Neuronal stem cell (in vitro differentiated cells): ENCODE measurements around the gene CLEC18A.

Experiments
- DNase-seq: peaks from one replicate; pipeline ENCODE4 v3.0.0-alpha.2; 2013; ENCODE audit warnings: low spot score
- H2AFZ ChIP-seq: one replicate; pipeline ENCODE4 v1.6.1; 2013; ENCODE audit warnings: mild to moderate bottlenecking, low read length, inconsistent platforms
- H2AK5ac ChIP-seq: 2 replicates; pipeline ENCODE4 v1.6.1; 2013; ENCODE audit warnings: low read depth, mild to moderate bottlenecking, inconsistent platforms, low read length, moderate library complexity, mixed read lengths
- H2BK120ac ChIP-seq: 2 replicates; pipeline ENCODE4 v1.6.1; 2013; ENCODE audit warnings: low read depth, mild to moderate bottlenecking, inconsistent platforms, low read length, moderate library complexity, mixed read lengths
- H2BK12ac ChIP-seq: one replicate; pipeline ENCODE4 v1.6.1; 2013; ENCODE audit warnings: low read length, inconsistent platforms
- H2BK15ac ChIP-seq: 2 replicates; pipeline ENCODE4 v1.6.1; 2013; ENCODE audit warnings: mild to moderate bottlenecking, low read length, inconsistent platforms, mixed read lengths
- H2BK5ac ChIP-seq: one replicate; pipeline ENCODE4 v1.6.1; 2013; ENCODE audit warnings: inconsistent platforms, mild to moderate bottlenecking, low read length, moderate library complexity
- H3K14ac ChIP-seq: one replicate; pipeline ENCODE4 v1.6.1; 2013; ENCODE audit warnings: low read length, inconsistent platforms
- H3K18ac ChIP-seq: 2 replicates; pipeline ENCODE4 v1.6.1; 2013; ENCODE audit warnings: low read length, inconsistent platforms
- H3K23ac ChIP-seq: 2 replicates; pipeline ENCODE4 v1.6.1; 2013; ENCODE audit warnings: low read depth, mild to moderate bottlenecking, mixed read lengths, low read length, inconsistent platforms; ENCODE audit not compliant: poor library complexity
- H3K27ac ChIP-seq: replicated peaks from 3 replicates; pipeline ENCODE4 v1.5.1; 2013; ENCODE audit warnings: low read length, inconsistent platforms
- H3K27me3 ChIP-seq, 3 experiments: 2 replicates each; pipeline ENCODE4 v1.6.1; 2013; ENCODE audit warnings: low read length in 3 of 3, mild to moderate bottlenecking in 2 of 3, inconsistent platforms in 1 of 3, low read depth in 1 of 3, mixed read lengths in 1 of 3, moderate library complexity in 1 of 3; ENCODE audit not compliant: control insufficient read depth in 3 of 3, insufficient read depth in 3 of 3
- H3K36me3 ChIP-seq, 2 donors: replicated peaks in 1 of 2; 2 replicates each; pipeline ENCODE4 v1.6.1; 2013; ENCODE audit warnings: low read length in 2 of 2; ENCODE audit not compliant: control insufficient read depth in 2 of 2, insufficient read depth in 2 of 2
- H3K4ac ChIP-seq: 2 replicates; pipeline ENCODE4 v1.6.1; 2013; ENCODE audit warnings: inconsistent platforms, mild to moderate bottlenecking, low read length, moderate library complexity
- H3K4me1 ChIP-seq, 2 donors: 1 replicate in 1 of 2; 2 replicates in 1 of 2; pipeline ENCODE4 v1.6.1; 2013; ENCODE audit warnings: low read length in 2 of 2, low read depth in 1 of 2; ENCODE audit not compliant: control insufficient read depth in 2 of 2, insufficient read depth in 1 of 2
- H3K4me2 ChIP-seq: one replicate; pipeline ENCODE4 v1.6.1; 2013; ENCODE audit warnings: mild to moderate bottlenecking, low read length, inconsistent platforms; ENCODE audit not compliant: insufficient read depth, poor library complexity, severe bottlenecking
- H3K4me3 ChIP-seq, 2 donors: 2 replicates each; pipeline ENCODE4 v1.5.1; 2013; ENCODE audit warnings: low read length in 2 of 2, mild to moderate bottlenecking in 2 of 2, inconsistent platforms in 1 of 2, moderate library complexity in 1 of 2
- H3K79me1 ChIP-seq: one replicate; pipeline ENCODE4 v1.6.1; 2013; ENCODE audit warnings: low read depth, mild to moderate bottlenecking, inconsistent platforms, low read length, moderate library complexity
- H3K9ac ChIP-seq: one replicate; pipeline ENCODE4 v1.6.1; 2013; ENCODE audit warnings: mild to moderate bottlenecking, low read depth, low read length, inconsistent platforms; ENCODE audit not compliant: poor library complexity
- H3K9me3 ChIP-seq, 2 donors: replicated peaks in 1 of 2; 2 replicates each; pipeline versions ENCODE3 to v1.6.1; 2013; ENCODE audit warnings: low read length in 2 of 2, mild to moderate bottlenecking in 2 of 2, inconsistent platforms in 1 of 2, low read depth in 1 of 2, mixed read lengths in 1 of 2, moderate library complexity in 1 of 2; ENCODE audit not compliant: control insufficient read depth in 2 of 2, insufficient read depth in 1 of 2
- H4K8ac ChIP-seq: one replicate; pipeline ENCODE4 v1.6.1; 2013; ENCODE audit warnings: low read depth, mild to moderate bottlenecking, inconsistent platforms, low read length, moderate library complexity
- H4K91ac ChIP-seq: one replicate; pipeline ENCODE4 v1.6.1; 2013; ENCODE audit warnings: low read length, low read depth, mild to moderate bottlenecking, inconsistent platforms; ENCODE audit not compliant: poor library complexity
- WGBS, 2 donors: extraction: QIAGEN DNeasy Blood & Tissue Kit; methylation state at CpG; one replicate each; pipeline ENCODE4 v1.1.7; 2013; ENCODE audit warnings: missing lambda C conversion rate in 2 of 2, mixed read lengths in 1 of 2; ENCODE audit not compliant: insufficient read length in 2 of 2, insufficient replicate concordance in 1 of 2; ENCODE audit errors: extremely low coverage in 2 of 2; 5-methylcytosine and 5-hydroxymethylcytosine counted together

The CLEC18A gene

GRCh38 chr16:69929480-69929879, 21.7 kb upstream of the CLEC18A start:
- Histone ChIP-seq H2AFZ (no peak overlapping the region), H3K4me1 (peaks cover 4% of the 10 kb centered on the region in 2 donors), H2BK12ac (no peak overlapping the region), H3K79me1 (no peaks in the 10 kb centered on the region), H3K27ac (no peak overlapping the region), H3K36me3 (peaks cover 6 to 46% of the 10 kb centered on the region in 2 donors), H2AK5ac (no peak overlapping the region), H3K14ac (no peak overlapping the region), H3K4ac (no peak overlapping the region), H2BK15ac (peak overlapping the region; percentile 8), H3K27me3 (no peaks in the 10 kb centered on the region), H3K4me3 (no peak overlapping the region), H4K91ac (no peak overlapping the region), H3K23ac (no peak overlapping the region), H3K9ac (peak overlapping the region; percentile 78), H3K4me2 (no peak overlapping the region), H3K9me3 (no peaks in the 10 kb centered on the region), H4K8ac (no peak overlapping the region), H2BK120ac (no peak overlapping the region), H3K18ac (peak overlapping the region; percentile 18), H2BK5ac (no peak overlapping the region)
- no peak for DNase-seq
- WGBS, 2 donors: no CpG with 5 or more reads among the region's 9 CpGs

- Histone ChIP-seq H2AFZ (no peak overlapping the region), H3K4me1 (peaks cover 0 to 3% of the 10 kb centered on the region in 2 donors), H4K91ac (no peak overlapping the region), H3K4ac (no peak overlapping the region), H3K27ac (no peak overlapping the region), H2BK5ac (no peak overlapping the region), H3K36me3 (peaks cover 6 to 50% of the 10 kb centered on the region in 2 donors), H3K4me2 (no peak overlapping the region), H3K9ac (no peak overlapping the region), H2BK120ac (no peak overlapping the region), H2BK15ac (no peak overlapping the region), H3K27me3 (no peaks in the 10 kb centered on the region), H3K18ac (no peak overlapping the region), H3K4me3 (no peak overlapping the region), H3K9me3 (no peaks in the 10 kb centered on the region), H3K14ac (no peak overlapping the region), H2BK12ac (no peak overlapping the region), H3K23ac (no peak overlapping the region), H2AK5ac (no peak overlapping the region), H4K8ac (no peak overlapping the region), H3K79me1 (no peaks in the 10 kb centered on the region)
- peak; percentile 65 for DNase-seq
- no CpG with 5 or more reads among the region's 12 CpGs for WGBS, 2 donors
Measured at GRCh38 chr16:69930117-69930776, 20.9 kb upstream of the CLEC18A start.

GRCh38 chr16:69931631-69932030, 19.5 kb upstream of the CLEC18A start:
- H2BK5ac ChIP-seq: no peak overlapping the region
- no peak overlapping the region for H2BK120ac ChIP-seq
- H3K23ac ChIP-seq: no peak overlapping the region
- H2AK5ac ChIP-seq: no peak overlapping the region
- no CpG with 5 or more reads among the region's 13 CpGs for WGBS, 2 donors
- no peak overlapping the region for H3K27ac ChIP-seq
- no peak overlapping the region for H3K9ac ChIP-seq
- H2BK15ac ChIP-seq: no peak overlapping the region
- H4K91ac ChIP-seq: no peak overlapping the region
- no peaks in the 10 kb centered on the region for H3K9me3 ChIP-seq
- peaks cover 13 to 57% of the 10 kb centered on the region in 2 donors for H3K36me3 ChIP-seq
- no peaks in the 10 kb centered on the region for H3K27me3 ChIP-seq
- H2AFZ ChIP-seq: no peak overlapping the region
- no peak overlapping the region for H3K18ac ChIP-seq
- peaks cover 0 to 3% of the 10 kb centered on the region in 2 donors for H3K4me1 ChIP-seq
- no peak for DNase-seq
- no peaks in the 10 kb centered on the region for H3K79me1 ChIP-seq
- H3K4ac ChIP-seq: no peak overlapping the region
- H4K8ac ChIP-seq: no peak overlapping the region
- H3K4me3 ChIP-seq: no peak overlapping the region
- no peak overlapping the region for H2BK12ac ChIP-seq
- H3K4me2 ChIP-seq: no peak overlapping the region
- no peak overlapping the region for H3K14ac ChIP-seq

- no CpG with 5 or more reads among the region's 9 CpGs for WGBS, 2 donors
Measured at GRCh38 chr16:69932228-69932627, 18.9 kb upstream of the CLEC18A start.

More at GRCh38 chr16:69932228-69932627, 18.9 kb upstream of the CLEC18A start:
- H3K79me1 ChIP-seq: no peaks in the 10 kb centered on the region
- H2BK5ac ChIP-seq: peak overlapping the region; percentile 10
- H3K18ac ChIP-seq: no peak overlapping the region
- H3K9ac ChIP-seq: no peak overlapping the region
- no peak for DNase-seq
- no peak overlapping the region for H2BK12ac ChIP-seq
- no peaks in the 10 kb centered on the region for H3K9me3 ChIP-seq
- no peak overlapping the region for H4K8ac ChIP-seq
- no peak overlapping the region for H2BK120ac ChIP-seq
- H3K4ac ChIP-seq: no peak overlapping the region
- H3K27me3 ChIP-seq: no peaks in the 10 kb centered on the region
- no peak overlapping the region for H2AFZ ChIP-seq
- no peak overlapping the region for H2BK15ac ChIP-seq
- H3K14ac ChIP-seq: no peak overlapping the region
- H3K4me3 ChIP-seq: no peak overlapping the region
- H4K91ac ChIP-seq: no peak overlapping the region
- H3K36me3 ChIP-seq: peaks cover 19 to 63% of the 10 kb centered on the region in 2 donors
- H2AK5ac ChIP-seq: no peak overlapping the region
- peaks cover 0 to 3% of the 10 kb centered on the region in 2 donors for H3K4me1 ChIP-seq
- H3K27ac ChIP-seq: no peak overlapping the region
- H3K4me2 ChIP-seq: no peak overlapping the region
- H3K23ac ChIP-seq: no peak overlapping the region
